Suprapubic skin (tissue), 4 donors: ENCODE data around the gene LALBA.

ENCODE experiments used
- CTCF ChIP-seq, 2 donors: fragments of 200-600 bp in 1 of 2; fragments of 450-650 bp in 1 of 2; sonication (generic) in 1 of 2; IDR thresholded peaks; one replicate each; pipeline ENCODE4 v1.5.1; 2016 to 2019; ENCODE audit warnings: antibody characterized with exemption in 2 of 2, mild to moderate bottlenecking in 1 of 2, moderate library complexity in 1 of 2
- EP300 ChIP-seq: sonication (generic); formaldehyde crosslinking; IDR thresholded peaks from one replicate; pipeline ENCODE4 v1.6.1; 2017; ENCODE audit warnings: antibody characterized with exemption
- POLR2A ChIP-seq, 2 donors: fragments of 450-650 bp; IDR thresholded peaks; one replicate each; pipeline ENCODE4 v1.6.1; 2017; ENCODE audit warnings: antibody characterized with exemption in 2 of 2, mild to moderate bottlenecking in 2 of 2, moderate library complexity in 2 of 2
- POLR2AphosphoS5 ChIP-seq, 3 donors: sonication (generic); formaldehyde crosslinking; IDR thresholded peaks; one replicate each; pipeline ENCODE4 v1.6.1; 2017; ENCODE audit warnings: antibody characterized with exemption in 3 of 3

- TF ChIP-seq EP300 (no peak), CTCF (IDR thresholded peaks at IDR 0.05) (no peak), POLR2A (IDR thresholded peaks at IDR 0.05) (no peak), POLR2AphosphoS5 (IDR thresholded peaks at IDR 0.05) (no peak)
Observed at GRCh38 chr12:48542300-48542928, 27.4 kb downstream of the LALBA start.
